GM12878 (cell line): ENCODE results near the gene PARP8. TPM values are rescaled to one million over a fixed set of nuclear protein-coding genes. Genes with fewer than 3 reads are reported as not detected.

Experiments used
- ATAC-seq: fragments of 200-7000 bp; cut with Tn5 transposase; 3 replicates; pipeline ENCODE4 v1.9.1; 2020; ENCODE audit warnings: mild to moderate bottlenecking, moderate library complexity
- BruUV-seq: library from RNA; stranded (reverse); fragments of 400-500 nt; replicated peaks from 2 replicates; lab custom pipeline; 2021; lab: Mats Ljungman, UMichigan
- CTCF ChIA-PET: fragments of 300-600 bp; sonication (Branson Sonifier 250); formaldehyde crosslinking; extraction: SDS; loops from one replicate; lab custom pipeline; 2021; ENCODE audit warnings: inconsistent platforms; lab: Yijun Ruan, JAX
- POLR2A ChIA-PET: fragments of 350-600 bp; formaldehyde crosslinking; extraction: SDS; loops from one replicate; lab custom pipeline; 2021; ENCODE audit warnings: inconsistent platforms; lab: Charles Lee
- RAD21 ChIA-PET: fragments of 300-600 bp; sonication (Branson Sonifier 250); formaldehyde crosslinking; loops from one replicate; lab custom pipeline; 2023; ENCODE audit warnings: antibody characterized with exemption; ENCODE audit not compliant: unreplicated experiment; lab: Charles Lee
- SMC1A ChIA-PET: fragments of 300-600 bp; sonication (Branson Sonifier 250); formaldehyde crosslinking; loops from one replicate; lab custom pipeline; 2023; ENCODE audit not compliant: unreplicated experiment, uncharacterized antibody; lab: Charles Lee
- DNase-seq: peaks from one replicate; pipeline ENCODE4 v3.0.0-alpha.2; 2011; ENCODE audit warnings: low read depth, low spot score
- FAIRE-seq: peaks from 3 replicates; lab custom pipeline; 2011; peaks lifted over from hg19 to GRCh38; lab: Jason Lieb, UNC
- H2AFZ ChIP-seq: 2 replicates; pipeline ENCODE4 v1.6.0; 2011; ENCODE audit warnings: low read depth, low read length, control low read depth; ENCODE audit not compliant: control insufficient read depth
- H3K27ac ChIP-seq: 2 replicates; pipeline ENCODE4 v1.5.1; 2011; ENCODE audit warnings: control low read depth; ENCODE audit not compliant: control insufficient read depth, insufficient read depth
- H3K27me3 ChIP-seq, 2 experiments: replicated peaks in 1 of 2; 2 replicates each; pipeline versions ENCODE4 v1.6.0 to v1.6.1; 2011; ENCODE audit warnings: low read length in 1 of 2; ENCODE audit not compliant: control insufficient read depth in 2 of 2, insufficient read depth in 2 of 2
- H3K36me3 ChIP-seq, 2 experiments: 2 replicates each; pipeline ENCODE4 v1.5.1; 2011; ENCODE audit warnings: low read length in 1 of 2; ENCODE audit not compliant: control insufficient read depth in 2 of 2, insufficient read depth in 2 of 2
- H3K4me1 ChIP-seq: 2 replicates; pipeline ENCODE4 v1.6.1; 2011; ENCODE audit warnings: mild to moderate bottlenecking, low read length, moderate library complexity, mixed read lengths; ENCODE audit not compliant: control insufficient read depth, insufficient read depth
- H3K4me2 ChIP-seq: 2 replicates; pipeline ENCODE4 v1.6.0; 2011; ENCODE audit warnings: control low read depth; ENCODE audit not compliant: control insufficient read depth, insufficient read depth
- H3K4me3 ChIP-seq: fragments of 200-600 bp; sonication (generic); 2 replicates; pipeline ENCODE4 v1.5.1; 2016
- H3K79me2 ChIP-seq: 2 replicates; pipeline ENCODE4 v1.6.0; 2011; ENCODE audit warnings: low read length; ENCODE audit not compliant: control insufficient read depth, insufficient read depth
- H3K9ac ChIP-seq: 2 replicates; pipeline ENCODE4 v1.8.0; 2011; ENCODE audit warnings: low read length, control low read depth, mixed read lengths; ENCODE audit not compliant: control insufficient read depth, insufficient read depth
- H3K9me3 ChIP-seq: replicated peaks from 3 replicates; pipeline ENCODE4 v1.5.1; 2011; ENCODE audit warnings: mild to moderate bottlenecking, low read length; ENCODE audit not compliant: control insufficient read depth, insufficient read depth
- H4K20me1 ChIP-seq: 2 replicates; pipeline ENCODE4 v1.6.0; 2011; ENCODE audit not compliant: control insufficient read depth, insufficient read depth
- BCLAF1 ChIP-seq: fragments of 450-650 bp; IDR thresholded peaks from 2 replicates; pipeline ENCODE4 v1.6.1; 2017; ENCODE audit warnings: antibody characterized with exemption, mild to moderate bottlenecking, moderate library complexity
- BHLHE40 ChIP-seq, 2 experiments: fragments of 450-650 bp in 1 of 2; IDR thresholded peaks; 2 replicates each; pipeline ENCODE4 v1.6.1; 2011 to 2017; ENCODE audit warnings: low read depth in 2 of 2, borderline replicate concordance in 1 of 2, improper control_type of control experiment in 1 of 2, low read length in 1 of 2, mild to moderate bottlenecking in 1 of 2
- BMI1 ChIP-seq: fragments of 450-650 bp; IDR thresholded peaks from 2 replicates; pipeline ENCODE4 v1.6.1; 2016; ENCODE audit warnings: mild to moderate bottlenecking, moderate library complexity, borderline replicate concordance
- CBX3 ChIP-seq: fragments of 200-600 bp; sonication (generic); IDR thresholded peaks from 2 replicates; pipeline ENCODE4 v1.6.1; 2016; ENCODE audit warnings: low read depth, borderline replicate concordance
- CHD1 ChIP-seq: IDR thresholded peaks from 2 replicates; pipeline ENCODE4 v1.6.1; 2012; ENCODE audit warnings: low read depth, low read length, improper control_type of control experiment
- MXI1 ChIP-seq: fragments of 150-350 bp; IDR thresholded peaks from 2 replicates; pipeline ENCODE4 v1.6.1; 2011; ENCODE audit warnings: low read depth, mild to moderate bottlenecking, inconsistent platforms, low read length, improper control_type of control experiment
- RCOR1 ChIP-seq: conservative IDR thresholded peaks from 2 replicates; pipeline ENCODE4 v1.6.1; 2012; ENCODE audit warnings: low read depth, low read length, improper control_type of control experiment
- ZSCAN29 ChIP-seq: fragments of 450-650 bp; IDR thresholded peaks from 2 replicates; pipeline ENCODE4 v1.6.1; 2017; ENCODE audit warnings: mild to moderate bottlenecking, moderate library complexity
- WGBS: methylation state at CpG from one replicate; pipeline ENCODE4 v1.1.6; 2016; ENCODE audit warnings: low lambda C conversion rate; ENCODE audit not compliant: insufficient replicate concordance, insufficient coverage; ENCODE audit errors: missing lambda C conversion rate; 5-methylcytosine and 5-hydroxymethylcytosine counted together
- in situ Hi-C: fragments of 300-500 bp; cut with MboI; formaldehyde crosslinking; loops from 9 replicates; pipeline ENCODE4 v1.14.3; 2018; ENCODE audit warnings: mixed read lengths
- intact Hi-C: fragments of 100-400 bp; cut with micrococcal nuclease; formaldehyde crosslinking; loops from one replicate; pipeline ENCODE4 v1.14.2; 2022; ENCODE audit not compliant: unreplicated experiment
- polyA plus RNA-seq, 11 experiments: library from polyadenylated mRNA; depleted of rRNA in 4 of 11; unstranded in 6 of 11; stranded (reverse) in 5 of 11; fragments of >200 nt; fragmentation: Nextera tagmentation in 4 of 11; fragmentation: Illumina TruSeq in 1 of 11; extraction: Ambion mirVana in 4 of 11; extraction: Trizol in 1 of 11; gene quantifications; 1 replicate in 1 of 11; 2 replicates in 10 of 11; pipeline versions ENCODE4 v1.2.1 to v1.2.3, GENCODE V29; 2011 to 2016; ENCODE audit warnings: inconsistent platforms in 2 of 11, missing spikeins in 2 of 11, low read depth in 1 of 11
- total RNA-seq, 4 experiments: library from RNA; depleted of rRNA in 3 of 4; stranded (reverse); fragments of >200 nt in 3 of 4; fragmentation: Illumina TruSeq in 1 of 4; extraction: Trizol in 1 of 4; gene quantifications; 2 replicates each; pipeline versions ENCODE4 v1.2.1 to v1.2.3, GENCODE V29; 2013 to 2021

Gene PARP8
- total and polyA plus RNA-seq, 10 of the 15 experiments (the other 5 are each of a cell fraction or from before 2014, with no cell fraction given), result 9.1 to 65.2 (median 20.6) TPM

- Histone ChIP-seq H4K20me1 (no peaks in the 10 kb centered on the region), H3K9me3 (no peaks in the 10 kb centered on the region), H3K36me3 (no peaks in the 10 kb centered on the region), H3K4me2 (no peak overlapping the region), H3K4me3 (no peak overlapping the region), H3K9ac (no peak overlapping the region), H3K27me3 (no peaks in the 10 kb centered on the region), H3K4me1 (no peaks in the 10 kb centered on the region), H3K27ac (no peak overlapping the region), H2AFZ (no peak overlapping the region), H3K79me2 (no peaks in the 10 kb centered on the region)
- DNase-seq, result no peak
- no peak for FAIRE-seq
- BruUV-seq, result no TSS peak
- WGBS, result 7% methylated on average over 2 of the region's 2 CpGs
- in situ Hi-C loops (no loop called here), intact Hi-C loops (no loop called here)
- RAD21 ChIA-PET, result no interaction called here
- POLR2A ChIA-PET, result no interaction called here
- CTCF ChIA-PET, result no interaction called here
- ATAC-seq, result no peak
- SMC1A ChIA-PET, result no interaction called here
- no peak for TF ChIP-seq BHLHE40 (IDR thresholded peaks at IDR 0.05; ENCODE audit: borderline replicate concordance in 1 of 2, low read depth in 2 of 2, low read length in 1 of 2)
- TF ChIP-seq BCLAF1, result no peak
- no peak for TF ChIP-seq RCOR1
- no peak for TF ChIP-seq ZSCAN29
- no peak for TF ChIP-seq MXI1
- no peak for TF ChIP-seq CBX3
- no peak for TF ChIP-seq CHD1
- TF ChIP-seq BMI1, result no peak
Measured at GRCh38 chr5:50878470-50878869, 212.0 kb downstream of the PARP8 start.
